ENCODE results near the gene ABCF1.

DNA sequence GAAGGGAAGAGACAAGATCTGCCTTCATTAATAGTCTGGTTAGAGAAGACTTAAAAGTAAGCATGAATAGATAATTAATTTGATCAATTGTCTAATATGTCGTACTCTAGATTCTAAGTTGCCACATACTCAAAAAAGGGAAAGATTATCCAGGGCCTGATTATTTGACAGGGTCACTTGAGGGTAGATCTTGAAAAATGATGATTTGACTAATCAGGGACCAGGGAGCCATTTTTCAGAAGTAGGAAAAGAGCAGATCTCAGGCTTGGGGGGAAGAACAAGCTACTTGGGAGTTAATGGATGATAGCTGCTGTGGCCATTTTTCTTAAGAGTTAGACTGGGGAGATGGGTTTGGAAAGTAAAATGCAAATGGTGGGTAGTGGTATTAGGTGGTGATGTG is 21.0 kb downstream of the ABCF1 start:
- TF ChIP-seq, protein P1, sequence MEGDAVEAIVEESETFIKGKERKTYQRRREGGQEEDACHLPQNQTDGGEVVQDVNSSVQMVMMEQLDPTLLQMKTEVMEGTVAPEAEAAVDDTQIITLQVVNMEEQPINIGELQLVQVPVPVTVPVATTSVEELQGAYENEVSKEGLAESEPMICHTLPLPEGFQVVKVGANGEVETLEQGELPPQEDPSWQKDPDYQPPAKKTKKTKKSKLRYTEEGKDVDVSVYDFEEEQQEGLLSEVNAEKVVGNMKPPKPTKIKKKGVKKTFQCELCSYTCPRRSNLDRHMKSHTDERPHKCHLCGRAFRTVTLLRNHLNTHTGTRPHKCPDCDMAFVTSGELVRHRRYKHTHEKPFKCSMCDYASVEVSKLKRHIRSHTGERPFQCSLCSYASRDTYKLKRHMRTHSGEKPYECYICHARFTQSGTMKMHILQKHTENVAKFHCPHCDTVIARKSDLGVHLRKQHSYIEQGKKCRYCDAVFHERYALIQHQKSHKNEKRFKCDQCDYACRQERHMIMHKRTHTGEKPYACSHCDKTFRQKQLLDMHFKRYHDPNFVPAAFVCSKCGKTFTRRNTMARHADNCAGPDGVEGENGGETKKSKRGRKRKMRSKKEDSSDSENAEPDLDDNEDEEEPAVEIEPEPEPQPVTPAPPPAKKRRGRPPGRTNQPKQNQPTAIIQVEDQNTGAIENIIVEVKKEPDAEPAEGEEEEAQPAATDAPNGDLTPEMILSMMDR (IDR thresholded peaks at IDR 0.05): no peak
- no peak for TF ChIP-seq POLR2AphosphoS5 (IDR thresholded peaks at IDR 0.05; ENCODE audit: low read depth, low read length)
